Uterus (tissue), 2 donors: ENCODE measurements around the gene MYO1B.

ENCODE experiments used
- POLR2A ChIP-seq, 2 donors: fragments of 450-650 bp; IDR thresholded peaks; one replicate each; pipeline ENCODE4 v1.6.1; 2016; ENCODE audit warnings: antibody characterized with exemption in 2 of 2, mild to moderate bottlenecking in 1 of 2, moderate library complexity in 1 of 2
- TF ChIP-seq, protein P1 (sequence below), 4 experiments: fragments of 200-600 bp in 2 of 4; fragments of 450-650 bp in 2 of 4; sonication (generic) in 2 of 4; IDR thresholded peaks; one replicate each; pipeline ENCODE4 v1.5.1; 2016 to 2019; ENCODE audit warnings: antibody characterized with exemption in 4 of 4, mild to moderate bottlenecking in 2 of 4, moderate library complexity in 1 of 4

DNA sequence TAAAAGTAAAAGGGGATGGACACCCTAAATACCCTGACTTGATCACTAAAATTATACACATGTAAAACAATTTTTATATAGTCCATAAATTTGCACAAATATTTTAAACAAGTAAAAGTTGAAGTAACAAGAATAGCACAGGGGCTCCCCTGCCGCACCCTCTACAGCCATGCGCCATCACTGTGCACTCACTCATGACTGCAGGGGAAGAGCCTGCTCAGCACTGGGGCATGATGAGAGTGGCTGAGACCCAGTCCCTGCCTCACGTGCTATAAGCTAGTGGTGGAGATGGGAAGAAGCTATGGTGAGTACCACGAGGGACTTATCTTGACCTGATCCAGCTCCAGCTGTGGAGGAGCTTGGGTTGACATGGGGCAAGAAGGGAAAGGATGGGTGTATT is 46.9 kb upstream of the MYO1B start:
- TF ChIP-seq, protein P1, sequence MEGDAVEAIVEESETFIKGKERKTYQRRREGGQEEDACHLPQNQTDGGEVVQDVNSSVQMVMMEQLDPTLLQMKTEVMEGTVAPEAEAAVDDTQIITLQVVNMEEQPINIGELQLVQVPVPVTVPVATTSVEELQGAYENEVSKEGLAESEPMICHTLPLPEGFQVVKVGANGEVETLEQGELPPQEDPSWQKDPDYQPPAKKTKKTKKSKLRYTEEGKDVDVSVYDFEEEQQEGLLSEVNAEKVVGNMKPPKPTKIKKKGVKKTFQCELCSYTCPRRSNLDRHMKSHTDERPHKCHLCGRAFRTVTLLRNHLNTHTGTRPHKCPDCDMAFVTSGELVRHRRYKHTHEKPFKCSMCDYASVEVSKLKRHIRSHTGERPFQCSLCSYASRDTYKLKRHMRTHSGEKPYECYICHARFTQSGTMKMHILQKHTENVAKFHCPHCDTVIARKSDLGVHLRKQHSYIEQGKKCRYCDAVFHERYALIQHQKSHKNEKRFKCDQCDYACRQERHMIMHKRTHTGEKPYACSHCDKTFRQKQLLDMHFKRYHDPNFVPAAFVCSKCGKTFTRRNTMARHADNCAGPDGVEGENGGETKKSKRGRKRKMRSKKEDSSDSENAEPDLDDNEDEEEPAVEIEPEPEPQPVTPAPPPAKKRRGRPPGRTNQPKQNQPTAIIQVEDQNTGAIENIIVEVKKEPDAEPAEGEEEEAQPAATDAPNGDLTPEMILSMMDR (IDR thresholded peaks at IDR 0.05) = no peak
- no peak for TF ChIP-seq POLR2A (IDR thresholded peaks at IDR 0.05)
